Stimulated activated CD4-positive, alpha-beta T cell treated with anti-CD3 and anti-CD28 coated beads, TNF-alpha, amount 100 ng/mL, for 48 hours (primary cell): ENCODE data around the gene SAPCD2.

ENCODE experiments used
- DNase-seq, 3 donors: peaks; one replicate each; pipeline ENCODE4 v3.0.0-alpha.2; 2020; ENCODE audit warnings: low read depth in 3 of 3

The SAPCD2 gene

GRCh38 chr9:137018761-137019559 lies 51.4 kb downstream of the SAPCD2 start:
- no peak for DNase-seq

GRCh38 chr9:137017791-137018497 lies 52.4 kb downstream of the SAPCD2 start:
- no peak for DNase-seq

- DNase-seq: no peak
Observed at GRCh38 chr9:137017071-137017470, 53.3 kb downstream of the SAPCD2 start.

GRCh38 chr9:137016436-137016835 lies 53.9 kb downstream of the SAPCD2 start:
- no peak for DNase-seq

GRCh38 chr9:137015976-137016375 lies 54.4 kb downstream of the SAPCD2 start:
- no peak for DNase-seq

- DNase-seq: no peak
Observed at GRCh38 chr9:137015540-137015930, 54.8 kb downstream of the SAPCD2 start.

- no peak for DNase-seq
Observed at GRCh38 chr9:137014776-137015539, 55.4 kb downstream of the SAPCD2 start.

- no peak for DNase-seq
Observed at GRCh38 chr9:137014166-137014565, 56.2 kb downstream of the SAPCD2 start.

- no peak for DNase-seq
Observed at GRCh38 chr9:137013571-137013940, 56.8 kb downstream of the SAPCD2 start.

- DNase-seq: no peak
Observed at GRCh38 chr9:137012694-137013570, 57.4 kb downstream of the SAPCD2 start.
